GM18870 (cell line): ENCODE measurements around the gene CD28.

Source experiments
- ATAC-seq: cut with Tn5 transposase; IDR thresholded peaks from one replicate; pipeline ENCODE4 v1.9.1; 2021; ENCODE audit warnings: moderate library complexity; ENCODE audit not compliant: unreplicated experiment

CD28 gene

DNA sequence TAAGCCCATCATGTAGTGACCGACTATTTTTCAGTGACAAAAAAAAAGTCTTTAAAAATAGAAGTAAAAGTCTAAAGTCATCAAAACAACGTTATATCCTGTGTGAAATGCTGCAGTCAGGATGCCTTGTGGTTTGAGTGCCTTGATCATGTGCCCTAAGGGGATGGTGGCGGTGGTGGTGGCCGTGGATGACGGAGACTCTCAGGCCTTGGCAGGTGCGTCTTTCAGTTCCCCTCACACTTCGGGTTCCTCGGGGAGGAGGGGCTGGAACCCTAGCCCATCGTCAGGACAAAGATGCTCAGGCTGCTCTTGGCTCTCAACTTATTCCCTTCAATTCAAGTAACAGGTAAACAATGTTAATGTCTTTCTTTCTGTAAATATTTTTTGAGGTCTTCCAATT, at the start of gene CD28:
Gene CD28, plus strand, starts transcription at position 237 of the 400 bp plus-strand sequence. Its CDS starts 58 bp downstream, at position 295.
- ATAC-seq = peak; percentile 99

DNA sequence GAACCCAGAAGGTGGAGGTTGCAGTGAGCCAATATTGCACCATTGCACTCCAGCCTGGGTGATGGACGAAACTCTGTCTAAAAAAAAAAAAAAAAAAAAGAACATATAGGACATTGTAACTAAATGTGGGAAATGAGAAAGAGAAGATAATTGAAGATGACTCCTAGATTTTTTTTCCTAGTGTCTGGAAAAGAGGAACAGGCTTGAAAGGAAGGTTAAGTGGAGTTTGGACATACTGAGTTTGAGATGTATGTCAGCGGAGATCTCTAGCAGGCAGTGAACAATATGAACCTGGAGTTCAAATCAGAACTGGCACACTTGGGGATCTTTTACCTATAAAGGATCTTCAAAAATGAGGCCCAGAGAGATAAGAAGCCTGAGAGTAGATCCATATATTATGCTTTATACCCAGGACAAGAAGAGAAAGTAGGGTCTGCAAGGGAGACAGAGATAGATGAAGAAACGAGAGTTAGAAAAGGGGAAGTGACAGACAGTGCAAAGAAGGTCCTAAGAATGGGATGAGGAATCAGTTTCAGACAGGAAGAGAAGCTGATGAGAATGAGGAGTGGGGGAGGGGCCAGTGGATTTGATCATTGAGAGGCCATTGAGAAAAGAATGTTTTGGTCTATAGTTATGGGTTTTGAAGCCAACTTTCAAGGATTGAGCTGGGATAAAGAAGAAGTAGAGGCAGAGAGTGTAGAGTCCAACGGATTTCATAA, 46.9 kb upstream of the CD28 start:
- peak; percentile 85 for ATAC-seq

DNA sequence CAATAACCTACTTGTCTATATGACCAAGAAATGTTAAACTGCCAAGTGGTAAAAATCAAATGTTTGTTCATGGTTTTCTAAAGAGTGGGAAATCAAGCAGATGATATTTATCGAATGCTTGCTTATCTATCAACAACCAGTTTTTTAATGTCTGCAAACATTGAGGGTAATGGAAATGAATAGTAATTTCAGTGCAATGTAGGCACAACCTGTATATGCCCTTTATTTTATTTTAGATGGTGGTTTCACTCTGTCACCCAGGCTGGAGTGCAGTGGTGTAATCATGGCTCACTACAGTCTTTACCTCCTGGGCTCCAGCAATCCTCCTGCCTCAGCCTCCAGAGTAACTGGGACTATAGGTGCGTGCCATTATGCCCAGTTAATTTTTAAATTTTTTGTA, 46.0 kb upstream of the CD28 start:
- ATAC-seq = no peak

DNA sequence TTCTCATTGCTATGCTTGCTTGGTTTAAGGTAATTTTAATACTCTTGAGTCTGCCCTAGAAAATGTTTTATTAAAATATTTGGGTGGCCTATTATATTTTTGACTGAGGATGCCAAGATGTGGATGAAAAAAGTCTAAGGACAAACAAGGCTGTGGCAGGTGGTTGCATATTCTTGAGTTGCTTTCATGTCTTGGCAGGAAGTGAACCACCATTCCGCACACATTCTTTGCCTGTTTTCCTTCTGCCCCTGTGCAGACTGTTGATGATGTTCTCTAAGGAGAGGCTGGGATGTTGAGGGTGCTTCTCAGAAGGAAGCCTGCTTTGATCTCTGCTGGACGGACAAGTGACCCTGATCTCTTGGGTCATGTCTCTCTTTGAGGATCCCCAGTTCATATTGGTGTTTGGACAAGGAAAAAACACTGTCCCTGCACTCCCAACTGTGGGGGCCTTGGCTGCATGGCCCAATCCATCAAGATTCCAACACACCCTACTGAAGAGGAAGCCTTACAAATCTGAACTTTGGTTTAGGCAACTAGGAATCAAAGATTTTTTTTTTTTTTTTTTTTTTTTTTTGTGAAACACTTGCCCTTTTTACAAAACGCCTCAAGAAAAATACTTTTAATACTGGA, 45.0 kb upstream of the CD28 start:
- ATAC-seq = no peak

DNA sequence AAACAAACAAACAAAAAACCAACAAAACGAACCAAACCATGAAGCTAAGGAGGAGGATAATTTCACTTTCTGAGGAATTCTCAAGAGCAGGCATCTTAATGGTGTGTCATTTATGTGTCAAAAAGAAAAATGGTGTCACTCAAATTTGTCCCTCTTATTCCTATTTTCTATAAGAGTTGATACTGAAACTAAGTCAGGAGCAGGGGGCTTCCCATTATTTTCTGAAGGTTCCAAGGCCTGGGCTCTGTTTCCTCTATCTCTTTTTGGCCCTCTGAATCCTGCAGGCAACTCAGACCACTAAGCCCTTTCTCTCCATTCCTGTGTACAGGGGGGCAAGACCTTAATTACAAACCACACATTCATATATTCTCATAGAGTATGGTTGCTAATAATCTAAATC, 44.0 kb upstream of the CD28 start:
- ATAC-seq = no peak

DNA sequence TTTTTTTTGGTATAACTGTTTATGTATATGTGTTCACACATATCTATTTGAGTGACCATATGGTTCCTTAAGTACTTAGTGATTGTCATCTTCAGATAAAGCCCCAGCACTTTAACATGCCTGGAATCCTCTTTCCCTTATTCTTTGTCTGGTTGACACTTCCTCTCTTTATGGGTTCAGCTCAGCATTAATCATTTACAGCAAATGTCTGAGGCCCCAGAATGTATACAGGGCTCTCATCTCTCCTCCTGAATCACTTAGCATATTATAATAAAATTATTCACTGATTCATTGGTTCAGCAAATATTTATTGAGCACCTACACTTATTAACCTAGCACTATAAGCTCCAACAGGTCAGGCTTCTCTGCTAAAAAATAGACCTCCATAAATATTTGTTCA, 43.5 kb upstream of the CD28 start:
- no peak for ATAC-seq

DNA sequence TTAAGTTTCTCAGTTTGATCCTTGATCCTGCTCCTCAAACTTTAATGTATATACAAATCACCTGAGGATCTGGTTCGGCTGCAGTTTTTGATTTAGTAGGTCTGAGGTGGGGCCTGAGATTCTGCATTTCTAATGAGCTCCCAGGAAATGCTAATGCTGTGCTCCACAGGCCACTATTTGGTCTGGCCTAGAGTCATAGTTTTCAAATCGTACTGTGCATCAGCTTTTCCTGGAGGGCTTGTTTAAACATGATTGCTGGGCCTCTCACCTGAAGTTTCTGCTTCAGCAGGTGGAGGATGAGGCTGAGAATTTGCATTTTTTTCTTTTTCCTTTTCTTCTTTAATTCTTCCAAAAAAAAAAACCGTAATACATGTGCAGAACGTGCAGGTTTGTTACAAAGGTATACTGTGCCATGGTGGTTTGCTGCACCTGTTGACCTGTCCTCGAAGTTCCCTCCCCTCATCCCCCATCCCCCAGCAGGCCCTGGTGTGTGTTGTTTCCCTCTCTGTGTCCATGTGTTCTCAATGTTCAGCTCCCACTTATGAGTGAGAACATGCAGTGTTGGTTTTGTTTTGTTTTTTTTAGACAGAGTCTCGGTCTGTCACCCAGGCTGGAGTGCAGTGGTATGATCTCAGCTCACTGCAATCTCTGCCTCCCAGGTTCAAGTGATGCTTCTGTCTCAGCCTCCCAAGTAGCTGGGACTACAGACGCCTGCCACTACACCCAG, 42.2 kb upstream of the CD28 start:
- no peak for ATAC-seq

DNA sequence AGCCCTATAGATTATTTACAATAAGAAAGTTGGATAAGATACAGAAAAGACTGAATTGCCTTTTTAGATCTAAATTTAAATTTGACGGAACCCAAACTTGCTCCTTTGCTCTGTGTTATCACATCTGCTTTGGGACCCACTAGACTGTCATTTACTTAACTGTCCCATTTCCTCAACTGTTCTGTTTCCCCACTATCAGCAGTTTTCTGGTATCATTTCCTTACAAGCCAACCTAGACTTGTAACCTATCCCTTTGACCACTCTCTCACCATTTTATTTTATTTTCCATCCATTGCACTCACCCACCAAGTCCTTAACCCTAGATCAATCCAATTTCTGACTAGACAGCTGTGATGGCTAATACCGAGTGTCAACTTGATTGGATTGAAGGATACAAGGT, 38.6 kb upstream of the CD28 start:
- ATAC-seq = no peak

DNA sequence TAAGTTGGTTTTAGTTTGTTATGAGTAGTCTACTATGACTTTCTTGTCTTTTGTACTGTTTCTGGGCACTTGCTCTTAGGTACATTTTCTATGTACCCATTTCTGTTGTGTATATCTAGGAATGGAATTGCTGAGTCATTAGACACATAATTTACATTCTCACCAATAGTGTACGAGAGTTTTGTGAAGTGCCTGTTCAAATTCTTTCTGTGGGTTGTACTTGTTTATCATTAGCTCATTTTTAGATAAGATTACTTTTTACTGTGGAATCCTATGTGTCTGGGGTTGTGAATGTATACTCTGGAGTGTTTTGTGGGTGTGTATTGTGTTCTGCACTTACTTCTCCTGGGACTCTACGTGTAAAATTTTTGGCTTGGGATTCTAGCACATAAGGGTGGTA, 36.6 kb upstream of the CD28 start:
- no peak for ATAC-seq

DNA sequence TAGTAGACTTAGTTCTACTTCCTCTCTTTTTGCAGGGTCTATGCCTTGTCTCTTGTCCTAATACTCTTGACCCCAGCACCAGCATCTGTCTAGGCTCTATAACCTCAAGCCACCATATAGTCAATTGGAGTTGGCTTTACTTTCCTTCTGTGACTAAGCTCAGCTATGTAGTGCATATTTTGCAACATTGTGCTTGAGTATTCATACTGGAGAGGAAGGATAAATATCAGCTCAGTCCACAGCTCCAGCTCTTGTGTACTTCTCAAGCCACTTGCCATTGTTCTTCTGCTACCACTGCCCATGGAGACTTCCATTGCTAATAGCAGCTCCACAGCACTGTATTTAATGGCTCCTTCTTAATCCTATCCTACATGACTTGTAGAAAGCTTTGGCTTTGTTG, 35.5 kb upstream of the CD28 start:
- no peak for ATAC-seq

DNA sequence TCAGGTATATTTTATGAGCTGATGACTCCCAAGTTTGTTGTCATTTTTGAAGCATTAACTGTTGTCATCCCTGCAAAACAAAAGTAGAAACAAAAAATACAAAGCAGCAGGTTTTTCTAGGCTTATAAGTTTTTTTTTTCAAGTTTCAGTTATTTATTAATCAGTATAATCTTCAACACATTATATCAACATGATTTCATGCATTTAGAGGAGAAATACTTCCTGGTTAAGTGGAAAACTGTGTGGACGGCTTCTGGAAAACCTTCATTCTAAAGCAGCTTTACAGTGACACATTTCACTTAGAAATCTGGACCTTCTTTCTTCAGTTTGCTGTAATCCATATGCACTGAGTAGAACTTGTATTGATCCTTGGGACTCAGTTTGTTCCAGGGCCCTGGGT, 34.6 kb upstream of the CD28 start:
- ATAC-seq = no peak

DNA sequence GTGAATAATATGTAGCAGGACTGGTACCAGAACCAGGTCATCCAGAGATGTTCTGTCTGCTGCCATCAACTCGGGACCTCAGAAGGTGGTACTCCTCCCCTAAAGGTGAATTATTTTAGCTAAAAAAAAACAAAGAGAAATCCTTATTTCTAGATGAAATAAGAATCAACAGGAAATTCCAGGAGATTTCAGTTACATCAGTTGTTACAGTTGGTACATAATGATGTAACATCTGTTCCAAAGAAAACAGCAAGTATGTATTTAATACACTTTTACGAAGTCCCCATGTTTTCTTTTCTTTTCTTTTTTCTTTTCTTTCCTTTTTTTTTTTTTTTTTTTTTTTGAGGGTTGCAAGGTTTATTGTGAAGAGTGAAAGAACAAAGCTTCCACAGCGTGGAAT, 33.6 kb upstream of the CD28 start:
- no peak for ATAC-seq

DNA sequence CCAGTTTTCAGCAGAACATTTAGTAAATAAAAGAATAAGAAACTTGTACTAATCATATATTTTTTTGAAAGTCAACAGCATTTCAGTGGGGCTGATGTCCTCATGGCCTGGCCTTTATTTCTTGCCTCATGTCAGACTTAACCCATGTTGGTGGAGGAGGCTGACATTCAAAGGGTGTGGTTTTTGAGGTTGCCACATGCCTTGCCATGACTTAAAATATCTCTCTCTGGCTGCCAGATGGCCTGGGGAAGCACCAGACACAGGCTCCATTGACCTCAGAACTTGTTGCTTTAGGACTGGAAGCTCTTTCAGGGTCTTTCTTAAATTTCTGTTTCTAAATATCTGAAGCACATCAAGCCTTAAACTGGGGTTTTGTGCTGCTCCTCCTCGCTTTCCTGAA, 32.5 kb upstream of the CD28 start:
- peak; percentile 98 for ATAC-seq

DNA sequence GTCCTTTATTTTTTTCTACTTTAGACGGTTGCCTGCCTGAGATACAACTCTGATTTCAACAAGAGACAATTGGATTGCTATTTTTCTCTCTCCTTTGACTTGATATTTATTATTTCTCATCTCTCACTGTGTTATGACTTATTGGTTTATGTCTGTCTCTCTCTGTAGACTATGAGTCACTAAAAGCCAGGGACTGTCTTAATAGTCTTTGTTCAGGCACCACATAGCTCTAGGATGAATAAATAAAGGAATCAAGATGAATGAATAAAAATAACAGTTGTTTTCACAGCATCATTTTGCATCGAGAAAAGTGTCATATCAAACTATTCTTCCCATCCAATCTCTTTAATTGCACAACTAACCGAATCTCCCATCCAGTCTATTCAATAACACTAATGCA, 31.4 kb upstream of the CD28 start:
- no peak for ATAC-seq

DNA sequence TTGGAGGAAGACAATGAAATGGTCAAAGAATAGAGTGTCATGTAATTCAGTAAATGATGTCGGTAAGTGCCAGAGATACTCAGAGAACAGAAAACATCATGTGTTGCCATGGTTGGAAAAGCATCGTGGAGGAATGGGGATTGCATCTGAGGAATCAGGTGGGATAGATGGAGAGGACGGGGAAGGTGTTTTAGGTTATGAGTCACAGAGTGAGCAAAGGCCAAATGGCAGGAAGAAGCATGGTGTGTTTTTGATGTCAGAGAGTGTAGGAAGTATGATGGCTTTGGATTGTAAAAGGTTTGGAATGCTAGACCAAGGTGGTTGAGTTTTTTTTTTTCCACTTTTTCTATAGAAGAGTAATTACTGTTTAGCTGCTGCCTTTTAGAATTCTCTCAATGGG, 27.5 kb upstream of the CD28 start:
- ATAC-seq = no peak

DNA sequence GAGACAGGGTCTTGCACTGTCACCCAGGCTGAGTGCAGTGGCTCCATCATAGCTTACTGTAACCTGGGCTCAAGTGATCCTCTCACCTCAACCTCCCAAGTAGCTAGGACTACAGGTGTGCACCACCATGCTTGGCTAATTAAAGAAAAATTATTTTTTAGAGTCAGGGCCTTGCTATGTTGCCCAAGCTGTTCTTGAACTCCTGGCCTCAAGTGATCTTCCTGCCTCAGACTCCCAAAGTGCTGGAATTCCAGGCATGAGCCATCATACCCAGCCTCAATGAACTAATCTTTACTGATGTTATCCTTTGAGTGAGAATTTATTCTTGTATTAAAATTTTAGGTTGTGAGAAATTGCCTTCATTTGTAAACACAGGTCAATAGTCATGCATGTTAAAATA, 27.0 kb upstream of the CD28 start:
- no peak for ATAC-seq

DNA sequence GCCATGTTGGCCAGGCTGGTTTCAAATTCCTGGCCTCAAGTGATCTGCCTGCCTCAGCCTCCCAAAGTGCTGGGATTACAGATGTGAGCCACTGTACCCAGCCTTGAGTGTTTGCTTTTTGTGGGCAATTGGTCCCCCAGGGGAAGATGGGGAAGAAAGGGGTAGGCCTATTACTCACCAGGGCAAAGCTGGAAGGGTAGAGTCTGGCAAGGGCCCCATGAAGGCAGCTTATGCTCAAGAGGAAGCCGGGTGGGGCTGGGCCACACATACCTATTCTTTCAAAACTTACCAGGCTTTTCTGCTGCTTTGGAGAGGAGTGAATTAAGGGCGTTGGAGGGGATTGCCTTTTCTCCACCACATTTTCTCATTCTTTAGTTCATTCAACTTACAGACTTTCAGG, 24.5 kb upstream of the CD28 start:
- ATAC-seq = no peak

DNA sequence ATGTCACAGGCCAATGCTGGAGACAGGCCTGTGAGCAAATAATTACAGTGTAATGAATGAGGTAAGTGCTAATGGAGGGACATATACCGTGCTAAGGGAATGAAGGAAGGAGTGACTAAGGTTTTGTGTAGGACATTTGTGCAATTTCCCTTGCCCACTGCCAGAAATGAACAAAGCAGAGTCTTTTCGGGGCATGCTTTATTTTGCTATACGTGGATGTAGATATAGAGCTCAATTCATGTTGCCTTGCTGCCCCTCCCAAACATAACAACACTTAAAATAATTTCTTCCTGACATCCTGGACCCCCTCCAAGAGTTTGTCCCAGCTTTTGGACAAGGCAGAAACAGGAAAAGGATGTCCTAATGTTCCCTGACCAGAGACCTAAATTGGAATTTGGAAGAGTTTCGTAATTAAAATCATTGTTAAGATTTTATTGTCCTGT, 23.7 kb upstream of the CD28 start:
- no peak for ATAC-seq

DNA sequence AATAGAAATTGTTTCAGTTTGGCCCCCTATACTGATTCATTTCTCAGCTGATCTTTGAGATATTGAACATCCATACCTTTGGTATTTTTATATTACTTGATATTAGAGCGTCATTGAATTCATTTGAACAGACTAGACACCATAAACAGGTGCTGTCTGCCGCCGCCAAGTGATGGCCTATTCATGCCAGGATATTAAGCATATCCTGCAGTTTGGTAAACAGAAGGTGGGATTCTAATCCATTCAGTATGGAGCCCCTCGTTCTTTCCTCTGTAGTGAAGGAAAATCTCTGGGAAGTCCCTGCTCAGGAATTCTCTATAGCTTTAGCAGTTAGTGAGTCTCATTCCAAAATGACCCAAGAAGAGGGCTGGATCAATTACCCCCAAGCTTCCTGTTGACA, 23.0 kb upstream of the CD28 start:
- no peak for ATAC-seq

DNA sequence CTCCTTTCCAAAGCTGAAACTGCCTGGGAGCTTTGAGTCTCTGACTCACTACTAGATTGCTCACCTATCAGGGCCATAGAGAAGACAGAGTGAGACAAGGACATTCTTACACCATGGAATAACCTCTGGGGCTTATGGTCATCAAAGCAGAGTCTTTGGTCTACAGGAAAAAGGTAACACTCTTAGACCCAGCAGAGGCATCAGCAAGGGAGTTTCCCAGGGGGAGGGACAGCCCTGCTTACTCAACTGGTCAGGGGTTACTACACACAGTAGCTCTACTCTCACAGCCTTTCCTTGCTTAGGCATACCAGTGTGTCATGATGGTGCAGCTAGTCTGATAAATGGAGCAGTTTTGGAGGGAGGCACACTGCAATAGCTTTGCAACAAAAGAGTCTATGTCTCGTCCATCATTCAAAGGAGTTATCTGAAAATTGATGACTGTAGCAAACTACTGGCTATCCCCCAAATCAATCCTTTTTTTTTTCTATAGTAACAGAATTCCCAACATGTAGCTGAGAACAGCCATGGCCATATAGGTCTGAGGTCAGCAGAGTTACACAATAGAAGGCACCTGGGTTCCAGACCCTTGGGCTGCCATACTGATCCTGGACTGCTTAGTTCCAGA, 22.4 kb upstream of the CD28 start:
- ATAC-seq = peak; percentile 90

DNA sequence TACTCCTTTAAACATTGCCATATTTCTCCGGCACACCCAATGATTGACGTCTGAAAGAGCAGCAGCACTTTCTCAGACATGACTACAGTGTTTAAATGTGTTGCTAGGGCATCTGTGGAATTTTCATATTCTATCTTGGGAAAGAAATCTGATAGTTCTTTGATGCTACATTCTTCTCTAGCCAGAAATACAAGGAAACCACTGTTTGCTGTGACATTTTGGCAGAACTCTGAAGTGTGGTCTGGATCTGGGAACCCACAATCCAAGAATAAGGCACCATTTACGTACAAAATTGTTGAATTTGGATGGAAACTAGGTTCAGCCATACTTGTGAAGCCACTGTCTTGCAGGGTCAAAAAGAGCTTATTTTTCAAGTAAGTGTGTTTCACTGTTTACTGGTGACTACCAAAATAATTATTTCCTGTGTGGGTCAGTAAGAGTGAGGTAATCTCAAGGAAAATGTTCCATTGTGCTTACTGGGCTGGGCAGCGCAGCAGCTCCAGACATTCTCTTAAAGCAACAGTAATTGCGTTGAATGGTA, 21.3 kb upstream of the CD28 start:
- no peak for ATAC-seq
